Measurements from ENCODE around the gene LRRC23. TPM values are rescaled to one million over a fixed set of nuclear protein-coding genes. Genes with fewer than 3 reads are reported as not detected.

LRRC23 gene
- total RNA-seq, 2 experiments from 2014 or later: 4.6 to 5.3 TPM

- Mint-ChIP-seq H3K36me3 (ENCODE audit: low read depth) (peaks cover 64% of the 10 kb centered on the region), H3K4me3 (peak overlapping the region; percentile 95), H3K9me3 (no peaks in the 10 kb centered on the region), H3K27ac (peak overlapping the region; percentile 93), H3K27me3 (no peaks in the 10 kb centered on the region), H3K4me1 (ENCODE audit: low read depth) (peaks cover 63% of the 10 kb centered on the region)
- ATAC-seq: no peak
- intact Hi-C loops (cut with micrococcal nuclease): no loop called here
- TF ChIP-seq, protein P1, sequence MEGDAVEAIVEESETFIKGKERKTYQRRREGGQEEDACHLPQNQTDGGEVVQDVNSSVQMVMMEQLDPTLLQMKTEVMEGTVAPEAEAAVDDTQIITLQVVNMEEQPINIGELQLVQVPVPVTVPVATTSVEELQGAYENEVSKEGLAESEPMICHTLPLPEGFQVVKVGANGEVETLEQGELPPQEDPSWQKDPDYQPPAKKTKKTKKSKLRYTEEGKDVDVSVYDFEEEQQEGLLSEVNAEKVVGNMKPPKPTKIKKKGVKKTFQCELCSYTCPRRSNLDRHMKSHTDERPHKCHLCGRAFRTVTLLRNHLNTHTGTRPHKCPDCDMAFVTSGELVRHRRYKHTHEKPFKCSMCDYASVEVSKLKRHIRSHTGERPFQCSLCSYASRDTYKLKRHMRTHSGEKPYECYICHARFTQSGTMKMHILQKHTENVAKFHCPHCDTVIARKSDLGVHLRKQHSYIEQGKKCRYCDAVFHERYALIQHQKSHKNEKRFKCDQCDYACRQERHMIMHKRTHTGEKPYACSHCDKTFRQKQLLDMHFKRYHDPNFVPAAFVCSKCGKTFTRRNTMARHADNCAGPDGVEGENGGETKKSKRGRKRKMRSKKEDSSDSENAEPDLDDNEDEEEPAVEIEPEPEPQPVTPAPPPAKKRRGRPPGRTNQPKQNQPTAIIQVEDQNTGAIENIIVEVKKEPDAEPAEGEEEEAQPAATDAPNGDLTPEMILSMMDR (IDR thresholded peaks at IDR 0.05): no peak
- POLR2A ChIA-PET: interaction anchor here (1.3 to 36.0 kb wide), 4 partner anchors 2 to 165 kb away, joined by 5 to 1266 read pairs (median 654); partner anchors contain the start of genes ATN1, C12orf57, EMG1 and PHB2
- CTCF ChIA-PET: interaction anchor here (1.4 to 22.8 kb wide), 4 partner anchors 8 to 61 kb away, joined by 3 to 460 read pairs (median 3); no protein-coding TSS in a partner anchor
- DNase-seq: no peak
Observed at GRCh38 chr12:6952121-6952862, 47.7 kb downstream of the LRRC23 start.

DNA sequence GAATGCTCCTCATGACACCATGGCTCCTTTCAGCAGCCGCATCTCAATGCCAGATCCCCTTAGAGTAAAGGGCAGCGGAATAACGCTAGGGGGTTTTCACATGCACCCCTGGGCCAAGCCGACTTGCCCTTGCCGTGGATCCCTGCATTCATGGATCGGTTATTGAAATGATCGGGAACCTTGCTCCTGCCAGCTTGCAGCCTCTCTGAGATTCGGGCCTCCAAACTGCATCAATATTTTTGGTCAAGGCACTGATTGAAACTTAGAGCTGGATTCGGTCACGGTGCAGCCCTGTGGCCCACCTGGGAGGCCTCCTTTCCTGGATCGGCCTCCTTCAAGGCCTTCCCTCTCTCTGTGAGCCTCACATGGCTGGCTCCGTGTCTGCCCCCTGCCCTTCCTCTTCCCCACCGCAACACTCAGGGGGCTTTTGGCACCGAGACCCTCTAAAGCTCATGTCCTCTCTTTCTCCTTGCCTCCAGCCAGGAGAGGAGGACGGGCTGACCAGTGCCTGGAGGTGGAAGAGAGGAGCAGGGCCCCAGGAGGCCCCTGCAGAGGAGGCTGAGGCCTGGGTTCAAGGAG, 48.3 kb downstream of the LRRC23 start:
- peaks cover 67% of the 10 kb centered on the region for H3K36me3 Mint-ChIP-seq (ENCODE audit: low read depth)
- peaks cover 62% of the 10 kb centered on the region for H3K4me1 Mint-ChIP-seq (ENCODE audit: low read depth)
- peak overlapping the region; percentile 95 for H3K4me3 Mint-ChIP-seq
- CTCF ChIA-PET: interaction anchor here (1.4 to 22.8 kb wide), 3 partner anchors 7 to 61 kb away, joined by 3 to 460 read pairs (median 3); no protein-coding TSS in a partner anchor
- TF ChIP-seq, protein P1 (IDR thresholded peaks at IDR 0.05): no peak
- ATAC-seq (no peak), DNase-seq (peak; percentile 48)
- peak overlapping the region; percentile 93 for H3K27ac Mint-ChIP-seq
- H3K9me3 Mint-ChIP-seq: no peaks in the 10 kb centered on the region
- intact Hi-C loops (cut with micrococcal nuclease): no loop called here
- H3K27me3 Mint-ChIP-seq: no peaks in the 10 kb centered on the region
- POLR2A ChIA-PET: interaction anchor here (1.3 to 36.0 kb wide), 4 partner anchors 2 to 165 kb away, joined by 5 to 1266 read pairs (median 654); partner anchors contain the start of genes ATN1, C12orf57, EMG1 and PHB2

GRCh38 chr12:6953442-6954315, 49.1 kb downstream of the LRRC23 start:
- H3K27ac Mint-ChIP-seq: peak overlapping the region; percentile 93
- intact Hi-C loops (cut with micrococcal nuclease): no loop called here
- H3K4me1 Mint-ChIP-seq (ENCODE audit: low read depth): peaks cover 63% of the 10 kb centered on the region
- peaks cover 74% of the 10 kb centered on the region for H3K36me3 Mint-ChIP-seq (ENCODE audit: low read depth)
- no peaks in the 10 kb centered on the region for H3K27me3 Mint-ChIP-seq
- no peaks in the 10 kb centered on the region for H3K9me3 Mint-ChIP-seq
- DNase-seq (peak; percentile 88), ATAC-seq (peak; percentile 18)
- ChIA-PET CTCF (interaction anchor here (0.7 to 22.8 kb wide), 6 partner anchors 7 to 84 kb away, joined by 3 to 460 read pairs (median 6); partner anchors contain the start of genes C12orf57, PTPN6 and RNU7-1), POLR2A (interaction anchor here (0.7 to 36.0 kb wide), 7 partner anchors 1 to 64 kb away, joined by 3 to 1266 read pairs (median 23); partner anchors contain the start of genes ATN1, C12orf57, EMG1 and LPCAT3)
- TF ChIP-seq, protein P1 (IDR thresholded peaks at IDR 0.05): no peak
- H3K4me3 Mint-ChIP-seq: peak overlapping the region; percentile 95

- peaks cover 64% of the 10 kb centered on the region for H3K4me1 Mint-ChIP-seq (ENCODE audit: low read depth)
- no peak for ATAC-seq
- no peaks in the 10 kb centered on the region for H3K27me3 Mint-ChIP-seq
- ChIA-PET POLR2A (interaction anchor here (0.6 to 36.0 kb wide), 7 partner anchors 0 to 63 kb away, joined by 3 to 1266 read pairs (median 5); partner anchors contain the start of genes ATN1, C12orf57, EMG1 and LPCAT3), CTCF (interaction anchor here (0.7 to 13.5 kb wide), 4 partner anchors 10 to 85 kb away, joined by 3 to 460 read pairs (median 6); partner anchors contain the start of genes C12orf57, PTPN6 and RNU7-1)
- no peaks in the 10 kb centered on the region for H3K9me3 Mint-ChIP-seq
- H3K36me3 Mint-ChIP-seq (ENCODE audit: low read depth): peaks cover 82% of the 10 kb centered on the region
- intact Hi-C loops (cut with micrococcal nuclease): no loop called here
- H3K27ac Mint-ChIP-seq: peak overlapping the region; percentile 93
- H3K4me3 Mint-ChIP-seq: peak overlapping the region; percentile 95
- no peak for DNase-seq
- TF ChIP-seq, protein P1 (IDR thresholded peaks at IDR 0.05): no peak
Observed at GRCh38 chr12:6954316-6955107, 49.9 kb downstream of the LRRC23 start.

Data from activated CD8-positive, alpha-beta T cell treated with anti-CD3 and anti-CD28 coated beads for 36 hours (primary cell).